Astrocyte (in vitro differentiated cells and primary cell): Measurements from ENCODE around the gene C1QC. TPM values are rescaled to one million over a fixed set of nuclear protein-coding genes. Genes with fewer than 3 reads are reported as not detected.
"Not testable (repeated sequence)": the region's sequence is repeated elsewhere in the genome, so short reads cannot be mapped to it uniquely, and the experiment has no call there.

Source experiments
- DNase-seq: peaks from one replicate; pipeline ENCODE4 v3.0.0-alpha.2; 2010; ENCODE audit warnings: low read depth
- FAIRE-seq: peaks from 2 replicates; lab custom pipeline; 2011; peaks lifted over from hg19 to GRCh38; lab: Jason Lieb, UNC
- H2AFZ ChIP-seq: 2 replicates; pipeline ENCODE4 v1.6.0; 2012; ENCODE audit warnings: low read depth, low read length, inconsistent platforms
- H3K27ac ChIP-seq: 2 replicates; pipeline ENCODE4 v1.5.1; 2011; ENCODE audit warnings: low read depth, low read length, inconsistent platforms
- H3K27me3 ChIP-seq: 2 replicates; pipeline ENCODE4 v1.6.0; 2011; ENCODE audit warnings: low read length, inconsistent platforms; ENCODE audit not compliant: insufficient read depth
- H3K36me3 ChIP-seq: 2 replicates; pipeline ENCODE4 v1.5.1; 2011; ENCODE audit warnings: low read length, inconsistent platforms; ENCODE audit not compliant: insufficient read depth
- H3K4me1 ChIP-seq: 2 replicates; pipeline ENCODE4 v1.5.1; 2011; ENCODE audit warnings: low read length, inconsistent platforms; ENCODE audit not compliant: insufficient read depth
- H3K4me2 ChIP-seq: 2 replicates; pipeline ENCODE4 v1.6.0; 2012; ENCODE audit warnings: low read length, inconsistent platforms
- H3K4me3 ChIP-seq: 2 replicates; pipeline ENCODE4 v1.5.1; 2011; ENCODE audit warnings: low read depth, mild to moderate bottlenecking, low read length, inconsistent platforms; ENCODE audit not compliant: insufficient read depth
- H3K79me2 ChIP-seq: 2 replicates; pipeline ENCODE4 v1.6.0; 2012; ENCODE audit warnings: mild to moderate bottlenecking, low read length, inconsistent platforms; ENCODE audit not compliant: insufficient read depth
- H3K9ac ChIP-seq: 2 replicates; pipeline ENCODE4 v1.6.0; 2012; ENCODE audit warnings: mild to moderate bottlenecking, low read length, inconsistent platforms
- H3K9me3 ChIP-seq: 2 replicates; pipeline ENCODE4 v1.5.1; 2012; ENCODE audit warnings: low read depth, mild to moderate bottlenecking, low read length, inconsistent platforms; ENCODE audit not compliant: insufficient read depth
- H4K20me1 ChIP-seq: 2 replicates; pipeline ENCODE4 v1.6.0; 2012; ENCODE audit warnings: low read length, inconsistent platforms; ENCODE audit not compliant: insufficient read depth
- H3K27ac Mint-ChIP-seq: one replicate; pipeline ENCODE4 v1.8.0; 2021; ENCODE audit warnings: mild to moderate bottlenecking, mixed read lengths; ENCODE audit not compliant: unreplicated experiment
- H3K27me3 Mint-ChIP-seq: one replicate; pipeline ENCODE4 v1.8.0; 2021; ENCODE audit warnings: low read depth, mixed read lengths; ENCODE audit not compliant: unreplicated experiment
- H3K36me3 Mint-ChIP-seq: one replicate; pipeline ENCODE4 v1.8.0; 2021; ENCODE audit warnings: low read depth, mixed read lengths; ENCODE audit not compliant: unreplicated experiment
- H3K4me1 Mint-ChIP-seq: one replicate; pipeline ENCODE4 v1.8.0; 2021; ENCODE audit warnings: low read depth, mixed read lengths; ENCODE audit not compliant: unreplicated experiment
- H3K4me3 Mint-ChIP-seq: one replicate; pipeline ENCODE4 v1.8.0; 2021; ENCODE audit warnings: mild to moderate bottlenecking, moderate library complexity, mixed read lengths; ENCODE audit not compliant: unreplicated experiment
- H3K9me3 Mint-ChIP-seq: one replicate; pipeline ENCODE4 v1.8.0; 2021; ENCODE audit warnings: mild to moderate bottlenecking, mixed read lengths; ENCODE audit not compliant: unreplicated experiment
- CTCF ChIP-seq: IDR thresholded peaks from 2 replicates; pipeline ENCODE4 v1.5.1; 2011; ENCODE audit warnings: low read depth, mild to moderate bottlenecking, inconsistent platforms, low read length, moderate library complexity; ENCODE audit not compliant: insufficient read depth
- EZH2 ChIP-seq: IDR thresholded peaks from 2 replicates; pipeline ENCODE4 v1.6.1; 2012; ENCODE audit warnings: mild to moderate bottlenecking, low read length, inconsistent platforms; ENCODE audit not compliant: insufficient read depth
- total RNA-seq: library from RNA; stranded (reverse); gene quantifications from 2 replicates; pipeline ENCODE4 v1.2.1, GENCODE V29; 2021

Gene C1QC
- total RNA-seq, 1 donor from 2014 or later, result not detected

- DNase-seq, result no peak
- Histone ChIP-seq H3K27ac (no peak overlapping the region), H3K27me3 (peaks cover 22% of the 10 kb centered on the region), H3K4me3 (no peak overlapping the region), H2AFZ (no peak overlapping the region), H3K79me2 (no peaks in the 10 kb centered on the region), H3K4me2 (no peak overlapping the region), H4K20me1 (no peaks in the 10 kb centered on the region), H3K36me3 (no peaks in the 10 kb centered on the region), H3K4me1 (peaks cover 16% of the 10 kb centered on the region), H3K9ac (no peak overlapping the region), H3K9me3 (no peaks in the 10 kb centered on the region)
- Mint-ChIP-seq H3K36me3 (no peaks in the 10 kb centered on the region), H3K4me1 (no peaks in the 10 kb centered on the region), H3K4me3 (no peak overlapping the region), H3K9me3 (no peaks in the 10 kb centered on the region), H3K27ac (no peak overlapping the region), H3K27me3 (peaks cover 43% of the 10 kb centered on the region)
- FAIRE-seq, result no peak
- TF ChIP-seq CTCF, result no peak
- no peak for TF ChIP-seq EZH2
Measured at GRCh38 chr1:22674410-22674749, 30.9 kb downstream of the C1QC start.

GRCh38 chr1:22676151-22676550, 32.7 kb downstream of the C1QC start:
- not testable (repeated sequence) for H3K9me3 Mint-ChIP-seq, H4K20me1 ChIP-seq, H3K4me1 Mint-ChIP-seq, H3K4me3 ChIP-seq, H3K9ac ChIP-seq, DNase-seq, FAIRE-seq, H3K9me3 ChIP-seq, H3K27ac Mint-ChIP-seq, H3K4me3 Mint-ChIP-seq, H3K4me2 ChIP-seq, H3K36me3 ChIP-seq, H3K79me2 ChIP-seq, H3K27ac ChIP-seq, H3K36me3 Mint-ChIP-seq
- peak overlapping the region; percentile 56 for H2AFZ ChIP-seq
- peaks cover 12% of the 10 kb centered on the region for H3K27me3 ChIP-seq
- H3K4me1 ChIP-seq, result peaks cover 16% of the 10 kb centered on the region
- peaks cover 32% of the 10 kb centered on the region for H3K27me3 Mint-ChIP-seq

- peaks cover 31% of the 10 kb centered on the region for H3K27me3 Mint-ChIP-seq
- Histone ChIP-seq H3K9me3 (no peaks in the 10 kb centered on the region), H4K20me1 (no peaks in the 10 kb centered on the region), H3K4me2 (peak overlapping the region; percentile 34), H3K4me1 (peaks cover 16% of the 10 kb centered on the region), H3K4me3 (no peak overlapping the region), H3K9ac (peak overlapping the region; percentile 23), H3K27me3 (peaks cover 7% of the 10 kb centered on the region), H3K27ac (no peak overlapping the region), H3K36me3 (no peaks in the 10 kb centered on the region), H3K79me2 (no peaks in the 10 kb centered on the region), H2AFZ (peak overlapping the region; percentile 56)
- no peak overlapping the region for H3K27ac Mint-ChIP-seq
- no peaks in the 10 kb centered on the region for H3K9me3 Mint-ChIP-seq
- no peaks in the 10 kb centered on the region for H3K36me3 Mint-ChIP-seq
- peak; percentile 26 for DNase-seq
- no peak overlapping the region for H3K4me3 Mint-ChIP-seq
- TF ChIP-seq CTCF, result no peak
- H3K4me1 Mint-ChIP-seq, result no peaks in the 10 kb centered on the region
- no peak for FAIRE-seq
Measured at GRCh38 chr1:22676916-22677583, 33.6 kb downstream of the C1QC start.
